Osteoblast (primary cell): ENCODE results near the gene SRP19. TPM values are rescaled to one million over a fixed set of nuclear protein-coding genes. Genes with fewer than 3 reads are reported as not detected.
"Not testable (repeated sequence)": the region's sequence is repeated elsewhere in the genome, so short reads cannot be mapped to it uniquely, and the experiment has no call there.

ENCODE experiments used
- DNase-seq: peaks from one replicate; pipeline ENCODE4 v3.0.0; 2011; ENCODE audit warnings: low spot score, mixed read lengths; ENCODE audit not compliant: insufficient read length; ENCODE audit errors: missing footprints
- H2AFZ ChIP-seq: 2 replicates; pipeline ENCODE4 v1.6.0; 2011; ENCODE audit warnings: mild to moderate bottlenecking, low read length
- H3K27ac ChIP-seq: 2 replicates; pipeline ENCODE4 v1.5.1; 2011; ENCODE audit warnings: mild to moderate bottlenecking, low read depth, low read length, moderate library complexity
- H3K27me3 ChIP-seq: 2 replicates; pipeline ENCODE4 v1.6.0; 2012; ENCODE audit warnings: mild to moderate bottlenecking, control low read depth, inconsistent platforms, low read length, moderate library complexity; ENCODE audit not compliant: insufficient read depth
- H3K36me3 ChIP-seq: 2 replicates; pipeline ENCODE4 v1.5.1; 2011; ENCODE audit warnings: mild to moderate bottlenecking, low read length, control low read depth, moderate library complexity; ENCODE audit not compliant: insufficient read depth
- H3K4me1 ChIP-seq: 2 replicates; pipeline ENCODE4 v1.5.1; 2011; ENCODE audit warnings: mild to moderate bottlenecking, low read length, control low read depth, moderate library complexity; ENCODE audit not compliant: insufficient read depth
- H3K4me2 ChIP-seq: 2 replicates; pipeline ENCODE4 v1.6.0; 2011; ENCODE audit warnings: mild to moderate bottlenecking, low read length; ENCODE audit not compliant: insufficient read depth
- H3K4me3 ChIP-seq: fragments of 200-600 bp; sonication (generic); 3 replicates; pipeline ENCODE4 v1.5.1; 2012; ENCODE audit warnings: mild to moderate bottlenecking, low read length, inconsistent platforms; ENCODE audit not compliant: insufficient read depth
- H3K79me2 ChIP-seq: 2 replicates; pipeline ENCODE4 v1.6.0; 2012; ENCODE audit warnings: mild to moderate bottlenecking, low read length, control low read depth, inconsistent platforms; ENCODE audit not compliant: insufficient read depth
- H3K9me3 ChIP-seq: 2 replicates; pipeline ENCODE4 v1.5.1; 2011; ENCODE audit warnings: low read depth, low read length, control low read depth
- H4K20me1 ChIP-seq: 2 replicates; pipeline ENCODE4 v1.6.0; 2012; ENCODE audit warnings: mild to moderate bottlenecking, low read length, control low read depth; ENCODE audit not compliant: insufficient read depth
- CTCF ChIP-seq: IDR thresholded peaks from 2 replicates; pipeline ENCODE4 v1.5.1; 2011; ENCODE audit warnings: mild to moderate bottlenecking, low read depth, low read length, moderate library complexity; ENCODE audit errors: extremely low read depth
- total RNA-seq: library from RNA; depleted of rRNA; stranded (reverse); fragments of >200 nt; gene quantifications from 2 replicates; pipeline ENCODE4 v1.2.3, GENCODE V29; 2012

The SRP19 gene
- total RNA-seq, 1 donor: 59.0 TPM

GRCh38 chr5:112895682-112896081 lies 34.6 kb downstream of the SRP19 start:
- DNase-seq: no peak
- Histone ChIP-seq H3K4me3 (no peak overlapping the region), H3K27me3 (no peaks in the 10 kb centered on the region), H3K36me3 (peaks cover 52% of the 10 kb centered on the region), H3K4me2 (no peak overlapping the region), H3K4me1 (no peaks in the 10 kb centered on the region), H3K27ac (no peak overlapping the region), H2AFZ (no peak overlapping the region), H3K79me2 (peaks cover 25% of the 10 kb centered on the region), H3K9me3 (no peaks in the 10 kb centered on the region), H4K20me1 (peaks cover 12% of the 10 kb centered on the region)
- no peak for TF ChIP-seq CTCF

- H3K27ac ChIP-seq: no peak overlapping the region
- no peaks in the 10 kb centered on the region for H3K4me1 ChIP-seq
- peaks cover 57% of the 10 kb centered on the region for H3K36me3 ChIP-seq
- no peak for TF ChIP-seq CTCF
- H3K4me2 ChIP-seq: no peak overlapping the region
- H3K4me3 ChIP-seq: no peak overlapping the region
- no peak overlapping the region for H2AFZ ChIP-seq
- no peaks in the 10 kb centered on the region for H3K27me3 ChIP-seq
- peaks cover 59% of the 10 kb centered on the region for H3K79me2 ChIP-seq
- no peak for DNase-seq
- peaks cover 19% of the 10 kb centered on the region for H4K20me1 ChIP-seq
- no peaks in the 10 kb centered on the region for H3K9me3 ChIP-seq
Measured at GRCh38 chr5:112902561-112902960, 41.5 kb downstream of the SRP19 start.

- peaks cover 49% of the 10 kb centered on the region for H3K36me3 ChIP-seq
- not testable (repeated sequence) for H3K4me2 ChIP-seq, DNase-seq, H3K27ac ChIP-seq, H3K9me3 ChIP-seq, H3K27me3 ChIP-seq, H3K4me3 ChIP-seq, H2AFZ ChIP-seq, H3K4me1 ChIP-seq
- H3K79me2 ChIP-seq: peaks cover 67% of the 10 kb centered on the region
- peaks cover 20% of the 10 kb centered on the region for H4K20me1 ChIP-seq
Measured at GRCh38 chr5:112904996-112905395, 43.9 kb downstream of the SRP19 start.

GRCh38 chr5:112906637-112907036 lies 45.5 kb downstream of the SRP19 start:
- no peaks in the 10 kb centered on the region for H3K9me3 ChIP-seq
- no peak for DNase-seq
- peaks cover 47% of the 10 kb centered on the region for H3K36me3 ChIP-seq
- no peak for TF ChIP-seq CTCF
- H3K27me3 ChIP-seq: no peaks in the 10 kb centered on the region
- H4K20me1 ChIP-seq: peaks cover 25% of the 10 kb centered on the region
- H3K27ac ChIP-seq: no peak overlapping the region
- H3K4me2 ChIP-seq: no peak overlapping the region
- H3K79me2 ChIP-seq: peaks cover 80% of the 10 kb centered on the region
- H2AFZ ChIP-seq: no peak overlapping the region
- H3K4me1 ChIP-seq: no peaks in the 10 kb centered on the region
- H3K4me3 ChIP-seq: no peak overlapping the region
